Suppressor macrophage treated with lipopolysaccharide for 4 hours (primary cell): ENCODE results near the gene TTYH3.
"Not testable (repeated sequence)": the region's sequence is repeated elsewhere in the genome, so short reads cannot be mapped to it uniquely, and the experiment has no call there.

ENCODE experiments used
- DNase-seq: peaks from one replicate; pipeline ENCODE4 v3.0.0-alpha.2; 2020

TTYH3 gene

DNA sequence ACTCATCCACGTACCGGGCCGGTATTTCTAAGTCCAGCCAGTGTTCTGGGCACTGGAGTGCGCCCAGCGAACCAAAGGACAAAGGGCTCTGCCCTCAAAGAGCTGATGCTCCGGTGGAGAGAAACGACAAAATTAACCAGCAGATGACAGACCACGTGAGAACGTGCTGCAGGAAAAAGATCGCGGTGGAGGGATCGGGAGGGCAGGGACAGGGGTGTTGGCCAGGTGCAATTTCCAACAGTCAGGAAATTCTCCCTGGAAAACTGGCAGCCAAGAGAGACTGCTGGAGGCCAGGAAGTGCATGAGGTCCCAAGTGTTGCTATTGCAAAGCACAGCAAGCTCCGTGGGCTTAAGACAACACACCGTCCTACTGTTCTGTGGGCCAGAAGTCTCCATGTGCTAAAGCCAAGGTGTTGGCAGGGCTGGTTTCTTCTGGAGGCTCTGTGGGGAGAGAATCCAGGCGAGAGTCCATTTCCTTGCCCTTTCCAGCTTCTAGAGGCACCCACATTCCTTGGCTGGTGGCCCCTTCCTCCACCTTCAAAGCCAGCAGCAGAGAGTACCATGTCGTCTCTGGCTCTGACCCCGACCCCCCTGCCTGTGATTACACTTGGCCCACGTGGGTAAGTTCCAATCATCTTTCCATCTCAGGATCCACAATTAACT lies 34.9 kb downstream of the TTYH3 start:
- DNase-seq, result no peak

DNA sequence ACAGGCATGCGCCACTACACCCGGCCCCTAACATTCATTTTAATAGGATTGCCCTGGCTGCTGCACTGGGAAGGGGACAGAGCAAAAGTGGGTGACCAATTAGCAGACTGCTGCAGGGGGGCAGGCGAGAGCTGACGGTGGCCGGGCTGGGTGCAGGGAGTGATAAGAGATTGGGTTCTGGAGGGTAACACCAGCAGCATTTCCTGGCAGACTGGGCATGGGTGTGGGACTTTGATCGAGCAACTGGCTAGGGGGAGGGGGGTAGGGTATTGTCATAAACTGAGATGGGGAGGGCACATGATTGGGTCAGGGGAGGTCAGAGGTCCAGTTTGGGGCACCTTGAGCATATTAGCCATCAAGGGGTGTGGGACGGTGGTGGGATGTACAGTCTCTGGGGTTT lies 36.1 kb downstream of the TTYH3 start:
- no peak for DNase-seq

DNA sequence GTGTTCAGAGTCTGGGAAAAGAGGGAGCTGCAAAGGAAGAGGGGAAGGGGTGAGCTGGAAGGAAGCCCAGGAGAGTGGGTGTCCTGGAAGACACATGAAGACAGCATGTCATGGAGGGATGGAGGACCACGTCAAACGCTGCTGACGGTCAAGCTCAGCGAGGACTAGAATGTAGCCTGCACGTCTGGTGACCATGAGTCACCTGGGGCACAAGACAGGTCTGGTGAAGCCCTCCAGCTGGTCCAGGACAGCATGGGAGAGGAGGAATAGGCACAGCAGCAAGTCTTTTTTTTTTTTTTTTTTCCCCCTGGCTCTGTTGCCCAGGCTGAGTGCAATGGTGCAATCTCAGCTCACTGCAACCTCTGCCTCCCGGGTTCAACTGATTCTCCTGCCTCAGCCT lies 36.6 kb downstream of the TTYH3 start:
- DNase-seq, result no peak

DNA sequence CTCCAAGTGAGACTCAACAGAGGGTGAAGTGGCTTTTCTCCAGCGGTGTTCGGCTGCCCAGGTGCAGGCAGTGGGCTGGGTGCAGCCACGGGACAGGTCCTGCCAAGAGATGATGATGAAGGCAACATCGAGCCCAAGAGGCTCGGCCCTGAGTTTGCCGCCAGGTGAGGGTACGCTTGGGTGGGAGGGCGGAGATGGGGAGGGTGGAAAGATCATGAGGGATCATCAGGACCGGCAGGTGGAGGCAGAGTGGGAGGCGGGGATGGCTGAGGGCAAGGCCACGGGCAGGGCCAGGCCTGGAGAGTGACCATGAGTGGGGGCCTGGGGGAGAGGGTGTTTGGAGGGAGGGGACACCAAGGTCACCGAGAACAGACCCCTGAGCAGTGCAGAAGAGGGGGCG lies 38.4 kb downstream of the TTYH3 start:
- DNase-seq, result no peak

DNA sequence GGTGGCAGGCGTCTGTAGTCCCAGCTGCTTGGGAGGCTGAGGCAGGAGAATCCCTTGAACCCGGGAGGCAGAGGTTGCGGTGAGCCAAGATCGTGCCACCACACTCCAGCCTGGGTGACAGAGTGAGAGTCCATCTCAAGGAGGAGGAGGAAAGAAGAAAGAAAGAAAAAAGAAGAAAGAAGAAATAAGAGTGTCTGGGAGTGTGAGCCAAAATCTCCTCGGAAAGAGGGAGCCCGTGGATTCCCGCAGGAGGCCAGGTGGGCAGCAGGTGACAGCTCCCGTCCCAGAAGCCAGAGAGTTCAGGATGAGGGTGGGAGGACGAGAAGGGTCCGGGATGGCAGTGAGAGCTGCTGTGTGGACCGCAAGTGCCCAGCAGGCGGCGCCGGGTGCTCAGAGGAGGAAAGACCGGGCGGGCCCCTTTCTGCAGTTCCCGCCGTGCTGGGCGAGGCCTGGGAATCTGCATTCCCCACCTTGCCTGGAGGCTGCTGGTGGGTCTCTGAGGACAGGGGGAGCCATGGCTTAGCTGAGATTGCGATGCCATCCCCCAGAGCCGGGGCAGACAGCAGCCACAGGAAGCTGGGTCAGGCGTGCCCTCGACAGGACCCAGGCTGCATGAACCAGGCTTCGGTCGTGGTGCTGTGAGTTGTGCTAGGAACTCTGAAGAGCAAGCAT lies 39.1 kb downstream of the TTYH3 start:
- peak; percentile 79 for DNase-seq

DNA sequence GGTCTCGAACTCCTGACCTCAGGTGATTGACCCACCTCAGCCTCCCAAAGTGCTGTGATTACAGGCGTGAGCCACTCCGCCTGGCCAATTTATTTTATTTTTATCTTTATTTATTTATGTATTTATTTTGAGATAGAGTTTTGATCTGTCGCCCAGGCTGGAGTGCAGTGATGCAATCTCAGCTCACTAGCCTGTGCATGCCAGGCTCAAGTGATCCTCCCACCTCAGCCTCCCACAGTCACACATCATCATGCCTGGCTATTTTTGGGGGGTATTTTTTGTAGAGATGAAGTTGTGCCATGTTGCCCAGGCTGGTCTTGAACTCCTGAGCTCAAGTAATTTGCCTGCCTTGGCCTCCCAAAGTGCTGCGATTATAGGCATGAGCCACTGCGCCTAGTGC lies 41.4 kb downstream of the TTYH3 start:
- not testable (repeated sequence) for DNase-seq

DNA sequence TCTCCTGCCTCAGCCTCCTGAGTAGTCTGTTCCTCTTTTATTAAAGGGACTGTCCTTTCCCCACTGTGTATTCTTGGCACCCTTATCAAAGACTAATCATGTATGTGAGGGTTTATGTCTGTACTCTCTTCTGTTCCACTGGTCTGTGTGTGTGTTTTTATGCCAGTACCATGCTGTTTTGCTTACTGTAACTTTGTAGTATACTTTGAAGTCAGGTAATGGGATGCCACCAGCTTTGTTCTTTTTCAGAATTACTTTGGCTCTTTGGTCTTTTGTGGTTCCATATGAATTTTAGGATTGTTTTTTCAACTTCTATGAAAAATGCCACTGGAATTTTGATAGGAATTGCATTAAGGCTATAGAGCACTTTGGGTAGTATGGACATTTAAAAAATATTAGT lies 42.1 kb downstream of the TTYH3 start:
- no peak for DNase-seq

DNA sequence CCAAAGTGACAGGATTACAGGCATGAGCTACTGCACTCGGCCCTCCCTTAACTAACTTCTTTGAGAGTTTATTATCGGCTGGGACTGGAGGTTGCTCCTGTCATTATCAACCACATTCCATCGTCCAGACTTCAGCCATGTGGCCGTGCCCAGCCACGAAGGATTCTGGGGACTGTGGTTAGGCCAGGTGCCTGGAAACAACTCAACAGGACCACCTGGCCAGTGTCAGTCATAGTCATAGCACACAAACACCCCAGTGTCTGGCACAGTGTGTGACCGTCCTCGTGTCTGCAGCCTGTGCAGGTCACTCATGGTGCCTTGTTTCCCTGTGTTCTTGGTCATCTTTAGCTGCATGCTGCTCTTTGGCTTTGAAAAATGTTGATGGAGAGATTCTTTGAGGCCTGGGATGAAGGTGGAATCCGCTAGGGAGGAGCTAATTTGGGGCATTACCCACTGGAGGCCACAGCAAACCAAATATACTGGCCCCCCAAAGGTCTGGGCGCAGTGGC lies 43.5 kb downstream of the TTYH3 start:
- DNase-seq, result no peak

DNA sequence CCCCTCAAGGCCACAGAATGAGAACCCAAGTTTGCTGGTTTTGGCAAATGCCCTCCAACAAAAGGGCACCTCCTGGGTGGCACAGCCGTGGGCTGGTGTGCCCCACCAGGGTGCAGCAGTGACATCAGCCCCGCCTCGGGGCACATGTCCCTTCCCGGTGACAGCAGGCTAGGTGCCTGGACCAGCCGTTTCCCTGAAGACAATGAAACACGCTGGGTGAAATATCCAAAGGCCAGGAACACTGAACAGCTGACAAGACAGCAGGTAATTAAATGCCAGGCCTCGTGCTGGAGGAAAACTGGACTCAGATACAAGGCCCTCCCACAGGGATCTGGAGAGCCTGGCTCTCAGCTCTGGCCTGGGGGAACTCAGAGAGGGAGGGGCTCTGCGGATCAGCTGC lies 44.8 kb downstream of the TTYH3 start:
- not testable (repeated sequence) for DNase-seq

DNA sequence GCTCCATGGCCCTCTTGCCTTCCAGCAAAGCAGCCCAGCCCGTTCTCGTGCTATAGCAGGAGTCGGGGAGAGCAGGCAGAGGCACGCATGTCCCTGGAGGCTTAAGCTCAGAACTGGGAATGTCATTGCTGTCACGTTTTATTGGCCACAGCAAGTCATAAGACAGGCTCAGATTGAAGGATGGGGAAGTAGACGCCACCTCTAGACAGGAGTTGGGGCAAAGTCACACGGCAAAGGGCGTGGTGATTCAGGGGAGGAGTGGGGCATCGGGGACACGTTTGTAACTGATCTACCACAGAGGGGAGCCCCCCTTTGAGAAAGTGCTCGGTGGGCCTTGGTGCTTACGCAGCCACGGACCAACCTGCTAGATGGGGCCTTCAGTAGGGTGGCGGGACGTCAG lies 46.7 kb downstream of the TTYH3 start:
- DNase-seq, result not testable (repeated sequence)

DNA sequence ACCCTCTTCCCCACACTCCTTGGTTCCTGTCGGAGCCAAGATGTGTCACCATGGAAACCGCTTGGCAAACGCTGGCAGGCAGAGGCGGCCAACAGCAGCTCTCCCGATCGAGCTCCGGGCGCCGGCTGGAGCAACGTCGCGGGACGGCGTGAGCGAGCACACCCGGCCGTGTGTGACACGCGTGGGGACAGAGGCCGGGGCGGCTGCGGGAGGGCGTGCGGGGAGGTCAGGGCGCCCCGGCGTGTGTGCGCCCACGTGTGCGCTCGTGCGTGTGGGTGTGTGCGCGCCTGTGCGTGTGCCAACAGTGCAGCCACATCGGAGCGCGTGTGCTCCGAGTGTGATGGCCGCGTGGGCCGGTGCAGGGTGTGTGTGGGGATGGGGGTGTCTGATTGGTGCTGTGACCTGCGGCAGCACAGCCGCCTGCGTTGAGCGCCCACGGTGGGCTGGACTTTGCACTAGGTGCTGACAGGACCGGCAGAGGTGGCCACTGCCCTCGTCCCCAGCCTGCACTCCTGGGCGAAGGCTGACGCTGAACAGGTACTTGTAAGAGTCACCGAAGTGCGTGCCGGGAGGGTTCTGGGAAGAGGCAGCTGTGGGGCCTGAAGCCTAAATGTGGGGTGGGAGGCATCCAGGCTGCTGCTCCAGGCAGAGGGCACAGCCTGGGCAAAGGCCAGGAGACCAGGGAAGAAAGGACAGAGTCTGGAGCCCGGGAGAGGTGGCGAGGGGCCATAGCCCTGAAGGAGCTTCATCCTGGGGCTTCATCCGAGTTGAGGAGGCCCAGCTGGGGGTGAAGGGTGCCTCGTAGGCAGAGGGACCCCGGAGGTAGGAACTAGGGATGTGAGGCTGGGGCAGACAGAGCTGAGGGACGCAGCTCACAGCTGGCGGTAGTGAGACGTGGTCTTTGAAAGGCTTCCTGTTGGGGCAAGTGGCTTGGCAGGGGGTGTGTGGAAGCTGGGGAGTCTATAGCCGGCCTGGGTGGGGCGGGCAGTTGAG lies 47.6 kb downstream of the TTYH3 start:
- not testable (repeated sequence) for DNase-seq

DNA sequence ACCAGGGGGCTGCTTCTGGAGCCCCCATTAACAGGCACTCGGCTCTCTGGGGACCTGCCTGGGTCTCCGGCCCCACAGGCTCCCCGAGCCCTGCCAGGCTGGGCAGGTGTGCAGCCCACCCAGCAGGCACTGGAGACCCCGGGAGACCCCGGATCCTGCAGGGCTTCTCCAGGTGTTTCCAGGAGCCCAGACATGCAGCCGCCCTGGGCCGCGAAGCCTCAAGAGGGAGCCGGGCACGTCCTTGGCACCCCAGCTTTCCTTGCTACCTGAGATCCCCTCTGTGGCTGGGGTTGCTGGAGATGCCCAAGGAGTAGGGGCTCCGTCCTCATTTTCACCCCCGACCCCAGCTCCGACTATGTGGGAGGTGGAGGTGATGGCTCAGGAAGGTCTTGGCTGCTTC lies 48.5 kb downstream of the TTYH3 start:
- no peak for DNase-seq

DNA sequence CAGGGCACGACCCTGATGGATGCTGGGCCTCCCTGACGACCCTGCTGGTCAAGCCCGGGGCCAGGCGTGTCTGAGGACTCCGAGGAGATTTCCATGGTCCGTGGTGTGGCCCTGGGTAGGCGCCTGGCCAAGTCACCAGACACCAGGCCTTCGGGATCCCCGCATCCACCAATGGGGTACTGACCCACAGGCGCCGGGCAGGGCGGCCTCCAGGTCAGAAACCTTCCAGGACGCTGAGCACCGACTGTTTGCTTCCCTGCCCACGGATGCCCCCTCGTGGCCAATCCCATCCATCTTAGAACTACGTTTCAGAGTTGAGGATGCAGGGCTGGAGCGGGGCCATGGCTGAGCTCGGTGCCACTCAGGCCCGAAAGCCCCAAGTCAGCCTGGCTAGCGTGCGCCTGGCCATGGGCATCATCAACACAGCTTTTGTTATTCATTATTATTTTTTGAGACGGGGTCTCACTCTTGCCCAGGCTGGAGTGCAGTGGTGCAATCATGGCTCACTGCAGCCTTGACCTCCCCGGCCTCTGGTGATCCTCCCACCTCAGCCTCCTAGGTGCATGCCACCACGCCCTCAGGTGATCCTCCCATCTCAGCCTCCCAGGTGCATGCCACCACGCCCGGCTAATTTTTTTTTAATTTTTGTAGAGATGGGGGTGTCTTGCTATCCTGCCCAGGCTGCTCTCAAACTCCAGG lies 49.2 kb downstream of the TTYH3 start:
- peak; percentile 87 for DNase-seq

DNA sequence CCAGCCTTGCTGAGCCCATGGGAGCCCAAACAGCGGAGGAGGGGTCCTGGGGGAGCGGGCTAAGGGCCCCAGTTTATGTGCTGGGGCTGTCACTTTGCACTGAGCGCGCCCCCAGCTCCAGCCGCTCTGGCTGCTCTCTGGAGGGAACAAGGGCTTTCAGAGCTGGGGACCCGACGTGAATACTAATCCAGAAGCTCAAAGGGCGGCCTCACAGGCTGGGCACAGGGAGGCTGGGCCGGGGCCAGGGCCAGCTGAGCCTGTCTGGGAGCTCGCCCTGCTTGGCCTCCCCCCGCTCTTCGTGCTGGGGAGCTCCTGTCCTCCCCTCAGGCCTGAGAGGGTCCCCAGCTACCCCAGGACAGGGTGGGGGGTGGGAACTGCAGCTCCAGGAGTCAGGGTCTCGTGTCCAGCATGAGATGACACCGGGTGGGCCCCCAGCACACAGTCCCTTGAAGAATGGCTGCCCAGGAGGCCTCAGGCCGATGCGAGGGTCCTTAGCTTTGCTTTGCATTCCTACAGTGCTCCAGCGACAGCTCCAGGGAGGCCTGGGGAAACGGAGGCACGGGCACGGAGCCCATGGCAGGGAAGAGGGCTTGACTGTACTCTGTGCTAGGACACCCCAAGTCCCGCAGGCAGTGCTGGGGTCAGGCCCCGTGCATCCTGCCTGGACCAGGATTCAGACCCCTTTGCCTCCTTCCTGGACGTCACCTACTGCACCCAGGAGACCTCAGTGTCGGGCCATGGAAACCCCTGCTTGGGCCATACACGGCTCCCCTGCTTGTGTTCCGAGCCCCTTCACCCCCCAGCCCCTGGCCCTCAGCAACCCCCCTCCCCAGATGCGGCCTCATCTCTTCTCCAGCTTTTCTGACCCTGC lies 50.4 kb downstream of the TTYH3 start:
- DNase-seq, result no peak

DNA sequence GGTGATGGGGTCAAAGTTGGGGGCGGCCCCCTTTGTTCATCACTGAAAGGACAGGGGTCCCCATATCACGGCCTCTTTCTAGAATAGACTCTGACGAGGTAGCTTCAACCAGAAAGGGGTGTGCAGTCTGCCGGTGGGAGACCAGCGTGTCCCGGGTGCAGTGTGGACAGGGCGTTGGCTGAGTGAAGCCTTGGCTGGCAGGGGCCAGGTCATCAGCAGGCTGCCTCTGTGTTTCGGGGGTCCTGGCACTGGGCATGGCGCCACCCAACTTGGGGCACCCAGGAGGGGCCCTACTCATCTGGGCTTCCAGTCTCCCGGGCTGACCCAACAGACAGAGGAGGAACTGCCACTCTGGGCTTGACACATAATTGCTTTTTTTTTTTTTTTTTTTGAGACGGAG lies 52.7 kb downstream of the TTYH3 start:
- no peak for DNase-seq

DNA sequence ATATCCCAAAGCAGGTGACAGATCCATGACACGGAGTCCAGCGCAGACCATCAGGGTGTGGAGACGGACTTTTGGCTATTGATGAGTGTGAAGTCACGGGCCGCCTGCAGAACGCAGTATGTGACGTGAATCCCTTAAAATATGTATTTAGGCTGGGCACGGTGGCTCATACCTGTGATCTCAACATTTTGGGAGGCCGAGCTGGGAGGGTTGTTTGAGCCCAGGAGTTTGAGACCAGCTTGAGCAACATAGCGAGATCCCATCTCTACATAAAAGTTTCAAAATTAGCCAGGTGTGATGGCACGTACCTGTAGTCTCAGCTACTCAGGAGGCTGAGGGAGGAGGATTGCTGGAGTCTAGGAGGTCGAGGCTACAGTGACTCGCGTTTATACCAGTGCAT lies 54.3 kb downstream of the TTYH3 start:
- DNase-seq, result no peak

DNA sequence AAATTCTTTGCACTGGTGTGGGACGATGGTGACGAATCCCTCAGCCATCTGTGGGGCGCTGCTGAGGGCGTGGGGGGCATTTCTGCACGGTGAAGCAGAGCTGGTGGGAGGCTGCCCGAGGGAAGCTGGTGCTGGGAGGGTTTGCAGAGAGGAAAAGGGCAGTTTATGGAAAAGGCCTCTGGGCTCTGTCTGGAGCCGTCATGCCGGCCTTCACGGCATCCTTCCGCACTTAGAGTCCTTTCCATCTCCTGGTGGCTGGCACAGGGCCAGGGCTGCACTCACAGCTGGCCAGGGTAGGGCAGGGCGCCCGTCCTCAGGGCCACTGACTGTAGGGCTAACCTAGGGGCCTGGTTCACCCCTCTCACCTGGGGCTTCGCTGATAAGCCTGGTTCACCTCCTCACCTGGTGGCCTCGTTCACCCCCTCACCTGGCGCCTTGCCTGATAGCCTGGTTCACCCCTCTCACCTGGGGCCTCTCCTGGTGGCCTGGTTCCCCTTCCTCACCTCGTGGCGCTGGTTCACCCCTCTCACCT lies 55.6 kb downstream of the TTYH3 start:
- DNase-seq, result no peak

DNA sequence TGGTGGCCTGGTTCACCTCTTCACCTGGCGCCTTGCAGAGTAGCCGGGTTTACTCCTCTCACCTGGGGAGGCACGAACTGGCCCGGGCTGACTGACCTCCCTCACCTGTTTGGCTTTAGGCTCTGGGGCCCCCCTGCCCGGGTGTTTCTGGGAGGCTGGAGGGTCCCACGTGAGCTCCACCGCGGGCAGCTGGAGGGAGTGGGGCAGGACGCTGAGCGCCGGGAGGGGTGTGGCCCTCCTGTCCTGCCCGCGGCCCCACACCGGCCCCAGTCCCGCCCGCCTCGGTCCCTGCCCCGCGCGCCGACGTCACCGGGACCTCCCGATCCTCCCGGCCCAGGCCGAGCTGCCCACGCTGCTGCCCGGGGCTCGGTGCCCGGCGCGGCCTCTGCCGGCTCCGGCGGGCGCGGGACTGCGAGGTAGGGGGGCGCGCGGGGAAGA lies 56.1 kb downstream of the TTYH3 start, which contains the start of gene AMZ1:
Gene AMZ1, plus strand, starts transcription at position 322 of the 438 bp plus-strand sequence. CDS start 12,250 bp downstream, outside the sequence.
- peak; percentile 43 for DNase-seq

DNA sequence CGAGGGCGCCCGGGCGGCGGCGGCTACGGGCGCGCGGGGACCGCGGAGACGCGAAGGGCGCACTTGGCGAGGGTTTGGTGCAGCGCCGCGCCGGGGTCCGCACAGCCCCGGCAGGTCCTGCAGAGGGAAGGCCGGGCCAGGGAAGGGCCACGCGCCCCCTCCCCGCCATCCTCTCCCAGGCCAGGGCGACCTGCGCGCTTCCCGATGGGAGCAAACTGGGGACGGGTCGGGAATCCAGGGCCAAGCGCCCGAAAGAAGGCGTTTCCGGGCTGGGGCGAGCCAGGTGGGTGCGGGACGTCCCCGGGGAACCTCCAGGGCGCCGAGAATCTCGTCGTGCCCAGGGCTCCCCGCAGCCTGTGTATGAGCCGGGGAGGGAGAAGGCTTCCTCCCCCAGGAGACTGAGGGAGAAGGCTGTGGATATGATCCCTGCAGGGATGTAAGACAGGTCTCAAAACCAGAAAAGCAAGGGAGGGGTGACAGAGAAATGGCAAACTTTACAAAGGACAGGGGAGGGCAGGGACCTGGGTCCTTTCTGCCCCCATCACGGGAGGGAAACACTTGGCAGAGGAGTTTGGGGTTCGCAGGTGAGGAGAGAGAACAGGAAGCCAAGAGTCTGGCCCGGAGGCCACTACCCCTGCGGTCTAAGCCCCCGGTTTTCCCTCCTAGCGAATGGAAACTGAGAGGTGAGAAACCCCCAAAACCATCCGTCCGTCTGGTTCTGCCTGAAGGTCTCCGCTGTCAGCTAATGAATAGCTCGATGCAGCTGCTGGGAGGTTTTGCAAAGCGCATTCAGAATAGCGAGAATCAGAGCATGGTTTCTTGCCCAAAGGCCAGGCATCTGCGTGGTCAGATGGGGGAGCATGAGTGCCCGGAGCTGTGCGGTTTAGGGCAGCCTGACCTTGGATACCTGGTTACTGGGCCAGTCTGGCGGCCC lies 56.9 kb downstream of the TTYH3 start:
- no peak for DNase-seq

DNA sequence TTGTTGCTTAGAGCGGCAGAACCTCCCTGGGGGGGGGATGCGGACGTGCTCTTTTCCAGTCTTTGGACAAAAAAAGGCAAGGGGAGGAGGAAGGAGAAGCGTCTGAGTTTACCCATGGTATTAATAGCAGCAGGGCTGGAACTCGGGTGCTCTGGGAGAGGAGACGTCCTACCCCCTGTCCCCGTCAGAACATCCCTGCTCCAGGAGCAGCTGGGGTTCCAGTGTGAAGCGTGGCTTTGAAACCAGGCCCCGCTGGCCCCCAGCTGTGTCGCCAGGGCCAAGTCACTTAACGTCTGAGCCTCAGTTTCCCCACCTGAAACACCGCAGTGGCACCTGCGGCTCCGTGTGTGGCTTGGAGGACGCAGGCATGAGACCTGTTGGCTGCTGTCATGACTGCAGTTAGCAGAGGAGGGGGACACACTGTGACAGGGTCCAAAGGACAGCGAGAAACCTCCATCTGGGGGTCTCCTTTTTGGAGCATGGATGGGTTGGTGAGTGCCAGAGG lies 57.6 kb downstream of the TTYH3 start:
- DNase-seq, result no peak
